ENCODE results near the gene GPR21.

- TF ChIP-seq, protein P1, sequence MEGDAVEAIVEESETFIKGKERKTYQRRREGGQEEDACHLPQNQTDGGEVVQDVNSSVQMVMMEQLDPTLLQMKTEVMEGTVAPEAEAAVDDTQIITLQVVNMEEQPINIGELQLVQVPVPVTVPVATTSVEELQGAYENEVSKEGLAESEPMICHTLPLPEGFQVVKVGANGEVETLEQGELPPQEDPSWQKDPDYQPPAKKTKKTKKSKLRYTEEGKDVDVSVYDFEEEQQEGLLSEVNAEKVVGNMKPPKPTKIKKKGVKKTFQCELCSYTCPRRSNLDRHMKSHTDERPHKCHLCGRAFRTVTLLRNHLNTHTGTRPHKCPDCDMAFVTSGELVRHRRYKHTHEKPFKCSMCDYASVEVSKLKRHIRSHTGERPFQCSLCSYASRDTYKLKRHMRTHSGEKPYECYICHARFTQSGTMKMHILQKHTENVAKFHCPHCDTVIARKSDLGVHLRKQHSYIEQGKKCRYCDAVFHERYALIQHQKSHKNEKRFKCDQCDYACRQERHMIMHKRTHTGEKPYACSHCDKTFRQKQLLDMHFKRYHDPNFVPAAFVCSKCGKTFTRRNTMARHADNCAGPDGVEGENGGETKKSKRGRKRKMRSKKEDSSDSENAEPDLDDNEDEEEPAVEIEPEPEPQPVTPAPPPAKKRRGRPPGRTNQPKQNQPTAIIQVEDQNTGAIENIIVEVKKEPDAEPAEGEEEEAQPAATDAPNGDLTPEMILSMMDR (conservative IDR thresholded peaks at IDR 0.05): no peak
- no peak for TF ChIP-seq ZFX (IDR thresholded peaks at IDR 0.05)
These were observed 15.3 kb downstream of the GPR21 start for GRCh38 chr9:123048748-123049147.

All from C4-2B (cell line).